ENCODE measurements around the gene GABRB3.

Gene GABRB3

DNA sequence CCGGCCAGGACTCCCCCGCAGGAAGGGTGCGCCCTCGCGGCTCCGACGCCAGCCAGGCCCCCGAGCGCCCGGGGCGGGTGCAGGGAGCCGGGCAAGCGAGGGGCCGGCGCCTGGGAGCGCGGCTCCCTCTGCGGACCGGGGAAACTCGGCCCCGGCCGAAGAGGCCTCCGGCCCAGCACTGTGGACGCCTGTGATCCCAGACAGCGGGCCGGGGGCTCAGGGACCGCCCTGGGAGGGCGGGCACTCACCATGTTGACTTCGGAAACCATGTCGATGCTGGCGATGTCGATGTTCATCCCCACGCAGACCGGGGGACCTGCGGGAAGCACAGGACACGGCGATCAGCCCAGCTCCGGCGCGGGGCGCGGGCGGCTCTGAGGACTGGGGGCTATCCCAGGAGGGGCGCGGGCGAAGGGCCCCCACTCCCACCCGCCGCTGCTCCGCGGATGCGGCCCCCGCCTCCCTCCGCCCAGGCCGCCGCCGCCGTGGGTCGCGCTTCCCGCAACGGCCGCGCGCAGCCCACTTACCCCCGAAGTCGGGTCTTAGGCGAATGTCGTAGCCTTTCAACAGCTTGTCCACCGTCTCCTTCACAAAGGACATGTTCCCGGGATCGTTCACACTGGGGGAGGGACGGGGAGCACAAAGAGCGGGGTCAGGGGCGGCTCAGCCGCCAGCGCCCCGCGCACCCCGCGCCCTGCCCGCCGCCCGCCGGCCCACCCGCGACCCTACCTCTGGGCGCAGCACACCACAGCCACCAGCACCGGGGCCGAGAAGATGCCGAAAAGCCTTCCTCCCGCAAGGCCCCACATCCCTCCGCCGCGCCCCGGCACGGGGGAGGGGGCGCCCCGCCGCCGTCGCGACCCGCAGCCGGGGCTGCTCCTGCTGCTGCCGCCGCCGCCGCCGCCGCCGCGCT is at the start of gene GABRB3:
Gene GABRB3 (minus strand): TSS at position 913 of the 913 bp plus-strand sequence.
- Histone ChIP-seq H3K9me3 (ENCODE audit: control insufficient read depth, low read length) (no peaks in the 10 kb centered on the region), H3K4me3 (ENCODE audit: low read depth, low read length) (peak within 1 kb of the TSS; percentile 25), H3K79me2 (no peaks in the 10 kb centered on the region), H3K27ac (no peak within 1 kb of the TSS), H3K36me3 (ENCODE audit: control insufficient read depth, insufficient read depth, low read length) (no peaks in the 10 kb centered on the region), H3K27me3 (ENCODE audit: control insufficient read depth, insufficient read depth, low read length) (no peaks in the 10 kb centered on the region), H3K4me2 (ENCODE audit: low read length) (peak within 1 kb of the TSS; percentile 69), H3K9ac (peak within 1 kb of the TSS; percentile 19), H3K4me1 (no peaks in the 10 kb centered on the region), H2AFZ (peak within 1 kb of the TSS; percentile 64)
- TF ChIP-seq CTCF (IDR thresholded peaks at IDR 0.05): no peak

DNA sequence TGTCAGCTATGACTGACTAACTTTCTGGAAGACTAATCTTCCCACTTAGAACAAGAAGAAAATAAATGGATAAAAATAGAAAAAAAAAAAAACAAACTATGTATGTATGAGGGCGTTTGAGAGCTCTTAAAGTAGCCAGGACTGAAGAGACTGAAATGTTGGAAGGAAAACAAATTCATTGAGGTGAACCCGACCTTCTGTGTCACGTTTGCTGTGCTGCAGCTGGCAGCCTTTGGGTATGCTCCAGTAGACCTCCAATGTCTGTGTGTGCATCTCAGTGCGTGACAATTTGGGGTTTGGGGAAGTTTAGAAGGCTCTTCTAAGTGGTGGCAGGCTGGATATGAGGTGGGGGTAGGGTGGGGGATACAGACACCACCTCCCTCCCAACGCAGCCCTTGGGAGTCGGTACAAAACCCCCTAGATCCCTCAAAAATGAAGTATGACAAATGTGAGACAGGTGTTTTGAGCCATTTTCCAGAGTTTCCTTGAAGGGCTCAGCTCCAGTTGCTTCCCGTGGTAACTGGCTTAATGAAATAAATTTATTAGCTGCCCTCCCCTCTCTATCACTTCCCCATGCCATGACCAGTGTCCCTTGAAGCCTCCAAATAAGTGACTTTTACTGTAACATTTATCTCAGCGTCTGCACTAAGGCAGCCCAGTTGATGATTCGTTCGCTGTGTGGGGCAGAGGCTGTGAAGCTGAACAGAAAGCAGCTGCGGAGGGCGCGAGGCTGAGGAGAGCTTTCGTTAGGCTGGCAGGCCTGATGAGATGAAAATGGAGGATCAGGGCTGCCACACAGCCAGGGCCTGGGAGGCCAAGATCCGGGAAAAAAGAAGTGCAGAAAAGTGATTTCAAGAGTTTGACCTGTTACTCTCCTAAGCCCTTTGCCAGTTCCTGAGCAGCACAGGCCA is 34.9 kb upstream of the GABRB3 start:
- H3K9me3 ChIP-seq (ENCODE audit: control insufficient read depth, low read length): no peaks in the 10 kb centered on the region
- no peak for TF ChIP-seq CTCF (IDR thresholded peaks at IDR 0.05)

GRCh38 chr15:26806574-26806973 is 33.7 kb upstream of the GABRB3 start:
- Histone ChIP-seq H2AFZ (no peak overlapping the region), H3K4me1 (no peaks in the 10 kb centered on the region), H3K9ac (no peak overlapping the region), H3K4me2 (ENCODE audit: low read length) (no peak overlapping the region), H3K27me3 (ENCODE audit: control insufficient read depth, insufficient read depth, low read length) (no peaks in the 10 kb centered on the region), H3K79me2 (no peaks in the 10 kb centered on the region), H3K9me3 (ENCODE audit: control insufficient read depth, low read length) (no peaks in the 10 kb centered on the region), H3K36me3 (ENCODE audit: control insufficient read depth, insufficient read depth, low read length) (no peaks in the 10 kb centered on the region), H3K4me3 (ENCODE audit: low read depth, low read length) (no peak overlapping the region), H3K27ac (no peak overlapping the region)
- no peak for TF ChIP-seq CTCF (IDR thresholded peaks at IDR 0.05)

More for the DNA sequence above, 34.9 kb upstream of the GABRB3 start:
- Histone ChIP-seq H3K4me2 (ENCODE audit: low read length) (no peak overlapping the region), H2AFZ (no peak overlapping the region), H3K27ac (no peak overlapping the region), H3K4me3 (ENCODE audit: low read depth, low read length) (no peak overlapping the region), H3K4me1 (no peaks in the 10 kb centered on the region), H3K79me2 (no peaks in the 10 kb centered on the region), H3K36me3 (ENCODE audit: control insufficient read depth, insufficient read depth, low read length) (no peaks in the 10 kb centered on the region), H3K9ac (no peak overlapping the region), H3K27me3 (ENCODE audit: control insufficient read depth, insufficient read depth, low read length) (no peaks in the 10 kb centered on the region)

- Histone ChIP-seq H3K4me2 (ENCODE audit: low read length) (no peak overlapping the region), H3K9me3 (ENCODE audit: control insufficient read depth, low read length) (no peaks in the 10 kb centered on the region), H3K79me2 (no peaks in the 10 kb centered on the region), H3K27me3 (ENCODE audit: control insufficient read depth, insufficient read depth, low read length) (no peaks in the 10 kb centered on the region), H3K4me3 (ENCODE audit: low read depth, low read length) (no peak overlapping the region), H2AFZ (no peak overlapping the region), H3K4me1 (no peaks in the 10 kb centered on the region), H3K9ac (no peak overlapping the region), H3K36me3 (ENCODE audit: control insufficient read depth, insufficient read depth, low read length) (no peaks in the 10 kb centered on the region), H3K27ac (no peak overlapping the region)
- TF ChIP-seq CTCF (IDR thresholded peaks at IDR 0.05): no peak
Observed at GRCh38 chr15:26806151-26806550, 33.3 kb upstream of the GABRB3 start.
